Esophagus (tissue), 2 donors: ENCODE results near the gene SH3GLB2. TPM values are rescaled to one million over a fixed set of nuclear protein-coding genes. Genes with fewer than 3 reads are reported as not detected.
"Not testable (repeated sequence)": the region's sequence is repeated elsewhere in the genome, so short reads cannot be mapped to it uniquely, and the experiment has no call there.

ENCODE experiments used
- H3K27ac ChIP-seq, 2 donors: one replicate each; pipeline ENCODE4 v1.5.1; 2013; ENCODE audit warnings: low read depth in 2 of 2, mild to moderate bottlenecking in 2 of 2, inconsistent platforms in 1 of 2, low read length in 1 of 2, moderate library complexity in 1 of 2
- H3K27me3 ChIP-seq, 2 donors: one replicate each; pipeline ENCODE4 v1.6.1; 2013; ENCODE audit warnings: low read length in 2 of 2, control low read depth in 1 of 2, mild to moderate bottlenecking in 1 of 2; ENCODE audit not compliant: insufficient read depth in 2 of 2, control insufficient read depth in 1 of 2
- H3K36me3 ChIP-seq, 2 donors: one replicate each; pipeline ENCODE4 v1.6.1; 2013; ENCODE audit warnings: low read length in 1 of 2; ENCODE audit not compliant: control insufficient read depth in 2 of 2, insufficient read depth in 2 of 2
- H3K4me1 ChIP-seq, 2 donors: one replicate each; pipeline ENCODE4 v1.6.1; 2013; ENCODE audit warnings: low read length in 1 of 2; ENCODE audit not compliant: control insufficient read depth in 2 of 2, insufficient read depth in 2 of 2
- H3K4me3 ChIP-seq, 2 donors: one replicate each; pipeline ENCODE4 v1.5.1; 2013; ENCODE audit warnings: low read length in 2 of 2, mild to moderate bottlenecking in 2 of 2, low read depth in 1 of 2, moderate library complexity in 1 of 2
- H3K9me3 ChIP-seq, 2 donors: one replicate each; pipeline ENCODE4 v1.6.1; 2013; ENCODE audit warnings: mild to moderate bottlenecking in 2 of 2, low read depth in 1 of 2, low read length in 1 of 2, moderate library complexity in 1 of 2; ENCODE audit not compliant: control insufficient read depth in 2 of 2, insufficient read depth in 1 of 2
- WGBS, 2 donors: extraction: QIAGEN DNeasy Blood & Tissue Kit; methylation state at CpG; one replicate each; pipeline ENCODE4 v1.1.7; 2013; 5-methylcytosine and 5-hydroxymethylcytosine counted together
- polyA plus RNA-seq, 2 donors: library from polyadenylated mRNA; stranded (reverse); fragments of 200-250 nt; gene quantifications; one replicate each; pipeline ENCODE4 v1.2.3, GENCODE V29; 2013
- donor health status: healthy with polysubstance abuse.
- donor health status: Bipolar disorder and iron deficiency.

The SH3GLB2 gene
- polyA plus RNA-seq, 2 donors = 144 to 183 TPM

GRCh38 chr9:129036241-129036922, 8.3 kb upstream of the SH3GLB2 start, which contains the start of gene MIGA2:
Gene MIGA2 (plus strand): TSS chr9:129036626. CDS start chr9:129040595, 3,969 bp downstream.
- no peaks in the 10 kb centered on the region for H3K27me3 ChIP-seq
- 0% methylated on average over 49 of the region's 49 CpGs for WGBS, 2 donors
- H3K9me3 ChIP-seq = no peaks in the 10 kb centered on the region
- peak within 1 kb of the TSS; percentile 82 to 87 for H3K4me3 ChIP-seq
- H3K27ac ChIP-seq = peak within 1 kb of the TSS; percentile 89 to 90
- H3K36me3 ChIP-seq = peaks cover 0 to 4% of the 10 kb centered on the region in 2 donors
- H3K4me1 ChIP-seq = peaks cover 8 to 15% of the 10 kb centered on the region in 2 donors

GRCh38 chr9:129035838-129036237, 7.7 kb upstream of the SH3GLB2 start:
- H3K27me3 ChIP-seq, H3K36me3 ChIP-seq, H3K9me3 ChIP-seq: not testable (repeated sequence)
- Histone ChIP-seq H3K4me1 (peaks cover 8 to 15% of the 10 kb centered on the region in 2 donors), H3K4me3 (peak overlapping the region in 1 of 2 donors; percentile 87), H3K27ac (peak overlapping the region; percentile 50 to 90)
- 38 to 42% methylated on average over 13 of the region's 13 CpGs for WGBS, 2 donors

- 85 to 92% methylated on average over 8 of the region's 8 CpGs for WGBS, 2 donors
- Histone ChIP-seq H3K4me1 (peaks cover 8 to 12% of the 10 kb centered on the region in 2 donors), H3K9me3 (no peaks in the 10 kb centered on the region), H3K27ac (no peak overlapping the region), H3K36me3 (no peaks in the 10 kb centered on the region), H3K27me3 (no peaks in the 10 kb centered on the region), H3K4me3 (no peak overlapping the region)
Observed at GRCh38 chr9:129033216-129033615, 5.1 kb upstream of the SH3GLB2 start.

GRCh38 chr9:129032541-129033159, 4.5 kb upstream of the SH3GLB2 start:
- Histone ChIP-seq H3K4me3 (no peak overlapping the region), H3K9me3 (no peaks in the 10 kb centered on the region), H3K27ac (no peak overlapping the region), H3K27me3 (no peaks in the 10 kb centered on the region), H3K36me3 (no peaks in the 10 kb centered on the region), H3K4me1 (peaks cover 4 to 7% of the 10 kb centered on the region in 2 donors)
- 81 to 87% methylated on average over 12 of the region's 12 CpGs for WGBS, 2 donors

- Histone ChIP-seq H3K4me3 (no peak overlapping the region), H3K36me3 (no peaks in the 10 kb centered on the region), H3K27ac (no peak overlapping the region), H3K4me1 (peaks cover 0 to 6% of the 10 kb centered on the region in 2 donors), H3K9me3 (no peaks in the 10 kb centered on the region), H3K27me3 (no peaks in the 10 kb centered on the region)
- 65 to 72% methylated on average over 4 of the region's 4 CpGs for WGBS, 2 donors
Observed at GRCh38 chr9:129031514-129031913, 3.4 kb upstream of the SH3GLB2 start.

GRCh38 chr9:129030191-129030590, 2.1 kb upstream of the SH3GLB2 start:
- Histone ChIP-seq H3K4me3 (no peak overlapping the region), H3K36me3 (no peaks in the 10 kb centered on the region), H3K27ac (peak overlapping the region; percentile 66 to 81), H3K9me3 (no peaks in the 10 kb centered on the region), H3K4me1 (peaks cover 4 to 7% of the 10 kb centered on the region in 2 donors), H3K27me3 (no peaks in the 10 kb centered on the region)

GRCh38 chr9:129027685-129028191, 393 bp downstream of the SH3GLB2 start:
- no peaks in the 10 kb centered on the region for H3K27me3 ChIP-seq
- peak overlapping the region; percentile 78 to 85 for H3K27ac ChIP-seq
- 2 to 5% methylated on average over 25 to 47 of the region's 47 CpGs for WGBS, 2 donors
- H3K9me3 ChIP-seq = no peaks in the 10 kb centered on the region
- peaks cover 11 to 14% of the 10 kb centered on the region in 2 donors for H3K4me1 ChIP-seq
- peak overlapping the region; percentile 62 to 76 for H3K4me3 ChIP-seq
- H3K36me3 ChIP-seq = peaks cover 0 to 3% of the 10 kb centered on the region in 2 donors

- no peaks in the 10 kb centered on the region for H3K9me3 ChIP-seq
- 25% methylated on average over 9 of the region's 9 CpGs for WGBS, 2 donors
- peak overlapping the region; percentile 62 to 76 for H3K4me3 ChIP-seq
- H3K4me1 ChIP-seq = peaks cover 11 to 14% of the 10 kb centered on the region in 2 donors
- H3K27ac ChIP-seq = peak overlapping the region; percentile 78 to 85
- H3K27me3 ChIP-seq = no peaks in the 10 kb centered on the region
- peaks cover 0 to 4% of the 10 kb centered on the region in 2 donors for H3K36me3 ChIP-seq
Observed at GRCh38 chr9:129027224-129027684, 877 bp downstream of the SH3GLB2 start.

GRCh38 chr9:129026442-129027223, 1.5 kb downstream of the SH3GLB2 start:
- Histone ChIP-seq H3K4me1 (peaks cover 11 to 14% of the 10 kb centered on the region in 2 donors), H3K27ac (peak overlapping the region; percentile 78 to 85), H3K9me3 (no peaks in the 10 kb centered on the region), H3K36me3 (peaks cover 0 to 4% of the 10 kb centered on the region in 2 donors), H3K27me3 (no peaks in the 10 kb centered on the region), H3K4me3 (peak overlapping the region; percentile 62 to 76)
- WGBS, 2 donors = 31 to 38% methylated on average over 16 to 17 of the region's 17 CpGs
